Pulmonary artery endothelial cell (primary cell): ENCODE measurements around the gene ZCWPW1. TPM values are rescaled to one million over a fixed set of nuclear protein-coding genes. Genes with fewer than 3 reads are reported as not detected.

ENCODE experiments used
- DNase-seq: peaks from one replicate; pipeline ENCODE4 v3.0.0-alpha.2; 2011; ENCODE audit warnings: low read depth, low spot score
- total RNA-seq: library from RNA; depleted of rRNA; stranded (reverse); fragments of >200 nt; gene quantifications from 2 replicates; pipeline ENCODE4 v1.2.3, GENCODE V29; 2014

Gene ZCWPW1
- total RNA-seq, 1 donor from 2014 or later, result 0.53 TPM

GRCh38 chr7:100432621-100433275 is 4.2 kb upstream of the ZCWPW1 start:
- no peak for DNase-seq

DNA sequence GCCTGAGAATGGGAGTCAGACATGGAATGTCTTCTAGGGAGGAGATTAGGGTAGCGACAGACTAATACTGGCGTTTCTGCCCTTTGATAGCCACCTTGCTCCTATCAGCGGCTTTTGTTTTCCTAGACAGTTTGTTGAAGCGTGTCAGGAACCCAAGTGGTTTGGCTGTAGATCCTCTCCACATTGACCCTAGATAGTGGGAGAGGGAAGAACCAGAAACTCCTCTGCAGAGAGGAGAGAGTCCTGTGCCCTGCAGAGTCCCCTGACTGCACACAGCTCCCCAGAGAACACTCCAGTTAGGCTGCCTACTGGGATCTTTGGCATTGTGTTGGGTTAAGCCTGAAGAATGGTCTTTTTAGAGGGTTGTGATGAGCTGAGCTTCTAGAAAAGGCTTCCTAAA is 3.5 kb upstream of the ZCWPW1 start:
- no peak for DNase-seq

GRCh38 chr7:100431286-100431735 is 2.8 kb upstream of the ZCWPW1 start:
- DNase-seq, result no peak

DNA sequence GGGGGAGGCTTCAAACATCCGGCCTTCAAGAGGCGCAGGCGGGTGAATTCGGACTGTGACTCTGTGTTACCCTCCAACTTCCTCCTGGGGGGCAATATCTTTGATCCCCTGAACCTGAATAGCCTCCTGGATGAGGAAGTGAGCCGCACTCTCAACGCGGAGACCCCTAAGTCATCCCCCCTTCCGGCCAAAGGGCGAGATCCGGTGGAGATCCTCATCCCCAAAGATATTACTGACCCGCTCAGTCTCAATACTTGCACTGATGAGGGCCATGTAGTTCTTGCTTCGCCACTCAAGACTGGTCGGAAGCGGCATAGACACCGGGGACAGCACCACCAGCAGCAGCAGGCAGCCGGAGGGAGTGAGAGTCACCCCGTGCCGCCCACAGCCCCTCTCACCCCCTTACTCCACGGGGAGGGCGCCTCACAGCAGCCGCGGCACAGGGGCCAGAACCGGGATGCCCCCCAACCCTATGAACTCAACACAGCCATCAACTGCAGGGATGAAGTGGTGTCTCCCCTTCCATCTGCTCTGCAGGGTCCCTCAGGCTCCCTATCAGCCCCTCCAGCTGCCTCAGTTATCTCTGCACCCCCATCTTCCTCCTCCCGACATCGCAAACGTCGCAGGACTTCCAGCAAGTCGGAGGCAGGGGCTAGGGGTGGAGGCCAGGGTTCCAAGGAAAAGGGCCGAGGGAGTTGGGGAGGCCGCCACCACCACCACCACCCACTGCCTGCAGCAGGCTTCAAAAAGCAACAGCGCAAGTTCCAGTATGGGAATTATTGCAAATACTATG is 2.2 kb upstream of the ZCWPW1 start:
- DNase-seq, result no peak

DNA sequence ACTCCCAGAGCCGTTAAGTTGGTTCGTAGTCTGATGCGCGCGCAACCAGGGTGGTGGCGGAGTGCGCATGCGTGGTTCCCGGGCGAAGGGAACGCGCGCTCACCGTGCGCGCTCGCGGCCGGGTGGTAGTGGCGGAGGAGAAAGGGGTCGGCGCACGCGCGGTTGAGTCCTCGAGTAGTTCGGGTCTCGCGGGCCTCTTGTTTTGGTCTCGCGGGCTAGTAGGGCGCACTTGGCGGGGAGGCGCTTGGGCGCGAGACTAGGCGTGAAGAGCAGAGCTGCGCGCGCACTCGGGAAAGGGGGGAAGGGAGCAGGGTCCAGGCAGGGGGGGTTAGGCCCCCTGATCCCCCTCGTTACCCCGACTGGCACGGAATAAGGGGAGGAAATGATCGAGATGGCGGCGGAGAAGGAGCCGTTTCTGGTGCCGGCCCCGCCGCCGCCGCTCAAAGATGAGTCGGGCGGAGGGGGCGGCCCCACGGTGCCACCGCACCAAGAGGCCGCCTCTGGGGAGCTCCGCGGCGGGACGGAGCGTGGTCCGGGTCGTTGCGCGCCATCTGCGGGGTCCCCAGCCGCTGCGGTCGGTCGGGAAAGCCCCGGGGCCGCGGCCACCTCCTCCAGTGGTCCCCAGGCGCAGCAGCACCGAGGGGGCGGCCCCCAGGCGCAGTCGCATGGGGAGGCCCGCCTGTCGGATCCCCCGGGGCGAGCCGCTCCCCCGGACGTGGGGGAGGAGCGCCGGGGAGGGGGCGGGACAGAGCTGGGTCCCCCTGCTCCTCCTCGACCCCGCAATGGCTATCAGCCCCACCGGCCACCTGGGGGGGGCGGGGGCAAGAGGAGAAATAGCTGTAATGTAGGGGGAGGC is 1.4 kb upstream of the ZCWPW1 start, which contains the start of gene MEPCE:
Gene MEPCE, plus strand, starts transcription at position 195 of the 856 bp plus-strand sequence. Its CDS starts 188 bp downstream, at position 383.
- peak; percentile 73 for DNase-seq

- peak; percentile 99 for DNase-seq
Measured at GRCh38 chr7:100428967-100429636, 599 bp upstream of the ZCWPW1 start.

DNA sequence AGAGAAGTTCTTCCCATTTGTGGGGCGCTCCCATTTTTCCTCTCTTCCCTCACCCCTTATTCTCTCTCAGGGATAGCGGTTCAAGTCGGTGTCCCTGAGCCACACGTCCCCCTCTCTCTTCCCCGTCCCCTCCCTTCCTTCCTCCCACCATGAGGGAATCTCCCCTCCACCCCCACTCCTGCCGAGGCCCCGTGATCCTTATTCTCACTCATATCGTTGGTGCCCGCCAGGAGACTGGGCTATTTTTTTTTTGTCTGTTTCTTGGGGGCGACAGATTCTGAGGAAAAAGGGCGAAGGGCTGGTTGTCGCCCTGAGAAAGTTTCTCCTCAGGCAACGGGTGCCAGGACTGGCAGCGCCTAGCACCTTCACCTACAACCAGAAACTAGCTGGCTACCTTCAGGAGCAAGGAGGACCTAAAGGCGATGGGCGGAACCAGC is 723 bp downstream of the ZCWPW1 start:
- no peak for DNase-seq

GRCh38 chr7:100426516-100426915 is 2.0 kb downstream of the ZCWPW1 start:
- DNase-seq, result no peak

DNA sequence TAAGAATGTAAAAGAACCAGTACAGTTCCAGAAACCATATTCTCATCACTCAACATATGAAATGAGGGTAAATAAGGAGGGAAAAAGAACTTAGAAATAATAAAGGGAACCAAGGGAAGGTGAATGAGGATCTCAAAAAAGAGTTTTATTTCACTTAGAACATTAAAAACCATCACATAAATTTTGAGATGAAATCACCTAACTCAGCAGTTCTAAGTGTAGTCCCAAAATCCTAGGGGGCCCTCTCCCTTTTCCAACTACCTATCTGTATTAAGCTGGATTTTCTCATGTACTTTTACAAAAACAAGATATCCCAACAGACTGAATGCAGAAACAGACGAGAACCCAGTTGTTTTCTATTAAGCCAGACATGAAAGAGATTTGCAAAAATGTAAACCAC is 3.2 kb downstream of the ZCWPW1 start:
- DNase-seq, result no peak

DNA sequence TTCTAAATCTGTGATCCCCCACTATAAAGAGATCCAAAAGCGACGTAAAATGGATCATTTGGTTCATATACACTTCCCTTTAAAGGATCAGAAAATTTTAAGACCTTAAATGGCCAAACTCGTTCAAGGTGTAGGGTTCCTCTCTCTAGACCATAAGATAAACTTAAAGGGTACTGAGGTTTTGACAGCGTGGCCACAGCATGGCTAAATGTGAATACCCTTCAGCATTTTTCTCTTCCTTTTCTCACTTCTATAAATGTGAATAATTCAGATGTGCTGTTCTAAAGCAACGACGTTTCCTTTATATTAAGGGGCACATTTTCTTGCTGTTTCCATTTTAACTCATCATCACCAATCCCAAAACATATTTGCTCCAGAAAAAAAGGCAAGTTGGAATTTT is 5.2 kb downstream of the ZCWPW1 start:
- no peak for DNase-seq

- no peak for DNase-seq
Measured at GRCh38 chr7:100419660-100420226, 8.8 kb downstream of the ZCWPW1 start.

DNA sequence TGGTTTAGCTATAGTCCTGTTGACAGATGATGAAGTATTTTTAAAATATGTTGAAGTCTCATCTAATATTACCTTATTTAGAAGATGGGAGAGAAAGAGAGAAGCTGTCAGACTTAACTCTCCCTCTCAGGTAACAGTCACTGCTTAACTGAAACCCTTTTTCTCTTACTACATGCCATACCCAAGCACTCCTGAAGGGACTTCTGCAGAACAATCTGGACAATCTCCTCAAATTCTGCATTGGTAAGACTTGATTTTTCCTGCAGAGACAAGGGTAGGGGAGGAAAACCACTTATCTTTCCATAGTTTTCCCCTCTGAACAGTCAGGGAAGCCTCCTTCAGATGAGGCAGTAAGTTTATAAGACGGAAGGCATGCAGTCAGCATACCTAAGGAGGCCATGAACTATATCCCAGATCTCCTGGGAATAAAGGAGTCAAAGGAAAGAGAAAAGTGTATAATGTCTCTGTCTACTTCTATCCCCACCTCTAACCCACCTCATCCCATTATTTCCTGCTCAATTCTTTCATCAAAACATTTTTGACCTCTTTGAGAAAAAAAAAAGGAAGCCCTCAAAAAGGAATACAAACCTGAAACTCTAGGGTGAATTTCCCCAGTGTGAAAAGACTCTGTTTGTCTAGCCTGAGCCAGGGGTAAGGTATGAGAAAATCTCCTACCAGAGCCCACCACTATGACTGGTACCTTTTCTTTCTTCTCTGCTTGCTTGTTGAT is 9.4 kb downstream of the ZCWPW1 start:
- no peak for DNase-seq

DNA sequence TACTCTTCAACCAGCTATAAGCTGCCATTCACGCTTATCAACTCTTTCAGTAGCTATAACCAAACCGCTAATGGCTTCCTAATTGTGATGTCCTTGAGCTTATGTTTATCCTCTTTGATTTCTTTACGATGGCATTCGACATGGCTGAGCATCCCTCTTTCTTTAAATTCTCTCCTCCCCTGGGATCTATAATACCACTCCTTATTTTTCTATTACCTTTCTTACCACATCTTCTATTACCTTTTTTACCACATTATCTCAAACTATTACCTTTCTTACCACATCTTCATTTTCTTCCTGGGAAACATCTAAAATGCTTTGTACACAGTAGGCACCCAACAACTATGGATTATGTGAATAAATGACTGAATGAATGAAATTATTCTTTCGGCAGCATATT is 13.1 kb downstream of the ZCWPW1 start:
- no peak for DNase-seq

DNA sequence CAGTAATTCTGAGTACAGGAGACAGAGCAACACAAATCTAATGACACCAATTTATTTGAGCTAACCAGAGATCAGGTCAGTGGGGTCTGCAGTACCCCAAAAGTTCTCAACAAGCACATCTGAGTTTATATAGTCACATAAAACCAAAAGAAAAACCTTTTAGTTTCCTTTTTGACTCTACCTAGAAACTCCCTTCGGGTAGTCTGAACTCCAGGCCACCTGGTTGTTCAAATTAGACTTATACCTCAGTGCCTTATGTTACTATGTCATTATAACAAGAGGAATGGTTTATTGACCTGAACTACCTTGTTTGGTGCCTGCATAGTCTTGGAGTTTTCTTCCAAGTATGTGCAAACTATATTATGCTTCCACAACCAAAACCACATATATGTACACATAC is 14.6 kb downstream of the ZCWPW1 start:
- no peak for DNase-seq

- DNase-seq, result no peak
Measured at GRCh38 chr7:100413346-100413745, 15.2 kb downstream of the ZCWPW1 start.

- no peak for DNase-seq
Measured at GRCh38 chr7:100411101-100411500, 17.4 kb downstream of the ZCWPW1 start.

DNA sequence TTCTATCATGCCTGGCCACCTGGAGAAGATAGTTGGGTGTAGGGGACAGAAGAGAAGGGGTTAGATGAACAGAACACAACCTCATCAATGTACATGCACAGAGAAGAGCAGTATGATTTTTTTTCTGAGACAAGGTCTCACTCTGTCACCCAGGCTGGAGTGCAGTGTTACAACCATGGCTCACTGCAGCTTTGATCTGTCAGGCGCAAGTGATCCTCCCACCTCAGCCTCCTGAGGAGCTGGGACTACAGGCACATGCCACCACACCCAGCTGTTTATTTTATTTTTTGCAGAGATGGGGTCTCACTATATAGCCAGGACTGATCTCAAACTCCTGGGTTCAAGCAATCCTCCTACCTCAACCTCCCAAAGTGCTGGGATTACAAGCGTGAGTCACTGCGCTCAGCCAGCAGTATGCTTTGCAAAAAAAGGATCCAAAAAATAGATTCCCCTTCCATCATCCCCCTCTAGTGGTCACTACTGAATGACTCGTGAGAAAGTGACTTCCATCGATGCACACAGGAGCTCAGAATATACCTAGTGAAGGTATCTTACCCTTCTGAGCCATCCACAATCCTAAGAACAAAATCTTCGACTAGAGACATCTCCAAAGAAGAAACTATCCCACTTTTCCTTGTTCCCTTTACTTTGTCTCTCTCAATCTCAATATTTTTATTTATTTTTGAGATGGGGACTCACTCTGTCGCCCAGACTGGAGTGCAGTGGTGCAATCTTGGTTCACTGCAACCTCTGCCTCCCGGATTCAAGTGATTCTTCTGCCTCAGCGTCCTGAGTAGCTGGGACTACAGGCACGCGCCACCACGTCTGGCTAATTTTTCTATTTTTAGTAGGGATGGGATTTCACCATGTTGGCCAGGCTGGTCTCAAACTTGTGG is 21.0 kb downstream of the ZCWPW1 start:
- peak; percentile 15 for DNase-seq

DNA sequence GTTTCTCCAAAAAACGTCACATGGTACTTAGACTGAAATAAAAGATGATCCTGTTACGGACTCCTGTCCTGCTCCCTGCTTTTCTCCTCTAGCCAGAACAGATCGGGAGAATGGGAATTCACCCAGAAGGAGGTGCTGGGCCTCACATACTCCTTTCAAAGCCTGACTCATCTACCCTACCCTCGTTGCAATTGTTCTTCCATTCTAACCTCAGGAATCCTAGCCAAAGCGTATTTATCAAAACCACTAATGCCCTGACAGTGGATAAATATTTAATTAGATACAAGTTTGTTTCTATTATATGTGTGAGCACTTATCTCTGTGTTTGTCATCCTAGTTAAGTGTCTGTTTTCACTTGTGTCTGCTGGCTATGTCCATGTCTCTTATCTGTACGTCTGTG is 21.7 kb downstream of the ZCWPW1 start:
- no peak for DNase-seq

DNA sequence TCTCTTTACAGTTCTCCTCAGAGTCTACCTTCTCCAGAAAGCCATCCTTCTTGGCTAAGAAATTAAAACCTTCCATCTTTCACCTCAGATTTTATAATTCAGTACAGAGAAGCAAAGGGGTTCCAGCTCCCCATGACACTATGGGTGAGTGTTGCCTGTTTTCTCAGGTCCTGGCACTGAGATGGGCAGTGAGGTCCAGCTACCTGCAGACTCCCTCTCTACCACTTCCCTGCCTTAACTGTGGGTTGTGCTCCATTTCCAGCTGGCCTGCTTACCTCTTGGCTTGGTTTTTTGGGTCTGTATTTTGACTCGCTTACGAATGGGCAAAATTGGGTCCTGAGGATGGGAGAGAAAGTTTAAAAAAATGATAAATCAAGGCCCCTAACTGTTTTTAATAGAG is 26.3 kb downstream of the ZCWPW1 start:
- DNase-seq, result no peak
